ENCODE measurements around the gene SMG9. TPM values are rescaled to one million over a fixed set of nuclear protein-coding genes. Genes with fewer than 3 reads are reported as not detected.

Gene SMG9
- total and polyA plus RNA-seq, 2 of the 13 experiments (the other 11 are each of a cell fraction or from before 2014, with no cell fraction given), result 16.1 to 18.7 TPM

GRCh38 chr19:43782311-43782660 lies 27.5 kb upstream of the SMG9 start (continued):
- TF ChIP-seq ZHX2 (IDR thresholded peaks at IDR 0.05; ENCODE audit: low read depth) (no peak), ZHX2 (CRISPR knock-in tag; IDR thresholded peaks at IDR 0.05; ENCODE audit: borderline replicate concordance) (no peak), HDAC6 (IDR thresholded peaks at IDR 0.05; ENCODE audit: low read depth, low read length) (no peak), KDM5B (CRISPR knock-in tag; IDR thresholded peaks at IDR 0.05; ENCODE audit: borderline replicate concordance) (no peak), DNMT3B (CRISPR knock-in tag; conservative IDR thresholded peaks at IDR 0.05) (no peak), ZNF225 (CRISPR knock-in tag; IDR thresholded peaks at IDR 0.05) (no peak), ZNF605 (CRISPR knock-in tag; IDR thresholded peaks at IDR 0.05) (no peak)

- no peak for FAIRE-seq
- Histone ChIP-seq H3K9me3 (ENCODE audit: low read length) (no peaks in the 10 kb centered on the region), H3K4me3 (replicated peaks in 1 of 3; ENCODE audit: insufficient read depth in 1 of 3, low read depth in 2 of 3, low read length in 3 of 3) (no peak overlapping the region), H4K20me1 (ENCODE audit: insufficient read depth, low read length) (no peaks in the 10 kb centered on the region), H3K9ac (ENCODE audit: insufficient read depth, low read depth, low read length) (no peak overlapping the region), H2AFZ (ENCODE audit: low read length) (no peak overlapping the region), H3K4me2 (ENCODE audit: low read depth, low read length) (no peak overlapping the region), H3K79me2 (ENCODE audit: insufficient read depth, low read length) (no peaks in the 10 kb centered on the region), H3K4me1 (ENCODE audit: insufficient read depth, low read length) (peaks cover 32% of the 10 kb centered on the region), H3K36me3 (replicated peaks in 1 of 2; ENCODE audit: control insufficient read depth in 1 of 2, insufficient read depth in 2 of 2, low read length in 2 of 2) (no peaks in the 10 kb centered on the region), H3K27ac (ENCODE audit: extremely low read length, insufficient read depth, low read length) (no peak overlapping the region), H3K27me3 (ENCODE audit: control insufficient read depth in 1 of 2, insufficient read depth in 2 of 2, low read length in 2 of 2) (no peaks in the 10 kb centered on the region)
- intact Hi-C loops (cut with micrococcal nuclease; ENCODE audit: unreplicated experiment) (no loop called here), in situ Hi-C loops (cut with HindIII; ENCODE audit: extremely low pct_ligation_motif_present, low pct_unique_long_range_greater_than_20kb) (loop anchor here (5.0 kb wide), 1 partner anchor 34 kb away; no protein-coding TSS in a partner anchor)
- WGBS (ENCODE audit: low lambda C conversion rate), result 82% methylated on average over 14 of the region's 14 CpGs
- no TSS peak for BruUV-seq (replicated peaks)
- no peak for DNase-seq (ENCODE audit: low spot score)
- CTCF ChIA-PET (ENCODE audit: low intra/inter-chr PET ratio, low total read pairs), result no interaction called here
- POLR2A ChIA-PET, result no interaction called here
- no peak for ATAC-seq
- no peak for TF ChIP-seq ZNF784 (CRISPR knock-in tag; IDR thresholded peaks at IDR 0.05; ENCODE audit: borderline replicate concordance)
- TF ChIP-seq REL (CRISPR knock-in tag; conservative IDR thresholded peaks at IDR 0.05), result no peak
- TF ChIP-seq BATF2 (CRISPR knock-in tag; IDR thresholded peaks at IDR 0.05), result no peak
- TF ChIP-seq ZNF639 (CRISPR knock-in tag; conservative IDR thresholded peaks at IDR 0.05), result no peak
- no peak for TF ChIP-seq ATF6 (CRISPR knock-in tag; conservative IDR thresholded peaks at IDR 0.05)
Observed at GRCh38 chr19:43781630-43782310, 27.0 kb upstream of the SMG9 start.

Data from HepG2 (cell line).